ENCODE data around the gene MTMR2.

MTMR2 gene

GRCh38 chr11:95803973-95804372 lies 119.9 kb downstream of the MTMR2 start:
- no peak overlapping the region for H3K4me3 ChIP-seq (ENCODE audit: low read depth, low read length)
- TF ChIP-seq CTCF (IDR thresholded peaks at IDR 0.05; ENCODE audit: control insufficient read depth, extremely low read depth, insufficient read depth) = no peak

GRCh38 chr11:95802806-95803205 lies 121.1 kb downstream of the MTMR2 start:
- DNase-seq (ENCODE audit: low read depth) = no peak
- no peak overlapping the region for H3K4me3 ChIP-seq (ENCODE audit: low read depth, low read length)
- TF ChIP-seq CTCF (IDR thresholded peaks at IDR 0.05; ENCODE audit: control insufficient read depth, extremely low read depth, insufficient read depth) = no peak

More at GRCh38 chr11:95803973-95804372, 119.9 kb downstream of the MTMR2 start:
- no peak for DNase-seq (ENCODE audit: low read depth)

- no peak overlapping the region for H3K4me3 ChIP-seq (ENCODE audit: low read depth, low read length)
- no peak for DNase-seq (ENCODE audit: low read depth)
- TF ChIP-seq CTCF (IDR thresholded peaks at IDR 0.05; ENCODE audit: control insufficient read depth, extremely low read depth, insufficient read depth) = no peak
Observed at GRCh38 chr11:95800438-95800837, 123.5 kb downstream of the MTMR2 start.

- no peak for DNase-seq (ENCODE audit: low read depth)
- H3K4me3 ChIP-seq (ENCODE audit: low read depth, low read length) = no peak overlapping the region
- no peak for TF ChIP-seq CTCF (IDR thresholded peaks at IDR 0.05; ENCODE audit: control insufficient read depth, extremely low read depth, insufficient read depth)
Observed at GRCh38 chr11:95799546-95799945, 124.4 kb downstream of the MTMR2 start.

GRCh38 chr11:95796501-95796900 lies 127.4 kb downstream of the MTMR2 start:
- H3K4me3 ChIP-seq (ENCODE audit: low read depth, low read length) = no peak overlapping the region
- no peak for DNase-seq (ENCODE audit: low read depth)
- TF ChIP-seq CTCF (IDR thresholded peaks at IDR 0.05; ENCODE audit: control insufficient read depth, extremely low read depth, insufficient read depth) = no peak

- no peak overlapping the region for H3K4me3 ChIP-seq (ENCODE audit: low read depth, low read length)
- TF ChIP-seq CTCF (IDR thresholded peaks at IDR 0.05; ENCODE audit: control insufficient read depth, extremely low read depth, insufficient read depth) = no peak
- DNase-seq (ENCODE audit: low read depth) = no peak
Observed at GRCh38 chr11:95795627-95796295, 128.1 kb downstream of the MTMR2 start.

- no peak overlapping the region for H3K4me3 ChIP-seq (ENCODE audit: low read depth, low read length)
- DNase-seq (ENCODE audit: low read depth) = no peak
- TF ChIP-seq CTCF (IDR thresholded peaks at IDR 0.05; ENCODE audit: control insufficient read depth, extremely low read depth, insufficient read depth) = no peak
Observed at GRCh38 chr11:95794086-95794485, 129.8 kb downstream of the MTMR2 start.
